WTC11 (cell line): Measurements from ENCODE around the gene IFRD1. TPM values are rescaled to one million over a fixed set of nuclear protein-coding genes. Genes with fewer than 3 reads are reported as not detected.

ENCODE experiments used
- ATAC-seq: fragments of 200-7000 bp; cut with Tn5 transposase; 2 replicates; pipeline ENCODE4 v1.10.0; 2021; ENCODE audit warnings: mild to moderate bottlenecking, moderate library complexity
- CTCF ChIA-PET: fragments of 300-600 bp; sonication (Branson Sonifier 250); formaldehyde crosslinking; loops from one replicate; lab custom pipeline; 2021; ENCODE audit warnings: antibody characterized with exemption; lab: Charles Lee
- POLR2A ChIA-PET: fragments of 350-600 bp; sonication (Branson Sonifier 250); formaldehyde crosslinking; loops from one replicate; lab custom pipeline; 2021; ENCODE audit warnings: antibody characterized with exemption; lab: Charles Lee
- DNase-seq: peaks from one replicate; pipeline ENCODE4 v3.0.0; 2021; ENCODE audit warnings: low spot score
- H3K27ac Mint-ChIP-seq: 2 replicates; pipeline ENCODE4 v1.8.0; 2021; ENCODE audit warnings: mixed read lengths
- H3K27me3 Mint-ChIP-seq: 2 replicates; pipeline ENCODE4 v1.8.0; 2021; ENCODE audit warnings: low read depth, mild to moderate bottlenecking, moderate library complexity, mixed read lengths
- H3K36me3 Mint-ChIP-seq: 2 replicates; pipeline ENCODE4 v1.8.0; 2021; ENCODE audit warnings: mixed read lengths
- H3K4me1 Mint-ChIP-seq: 2 replicates; pipeline ENCODE4 v1.8.0; 2022; ENCODE audit warnings: mixed read lengths
- H3K4me3 Mint-ChIP-seq: 2 replicates; pipeline ENCODE4 v1.8.0; 2021; ENCODE audit warnings: mild to moderate bottlenecking, moderate library complexity, mixed read lengths
- H3K9me3 Mint-ChIP-seq: 2 replicates; pipeline ENCODE4 v1.8.0; 2021; ENCODE audit warnings: mixed read lengths
- GABPB1 ChIP-seq: sonication (generic); formaldehyde crosslinking; IDR thresholded peaks from 2 replicates; pipeline ENCODE4 v1.8.1; 2023; ENCODE audit warnings: mild to moderate bottlenecking, missing genetic modification reagents
- GRHL2 ChIP-seq: fragments of 250-450 bp; sonication (Bioruptor Pico); IDR thresholded peaks from 2 replicates; pipeline ENCODE4 v1.8.0; 2022; ENCODE audit warnings: mild to moderate bottlenecking, moderate library complexity; ENCODE audit not compliant: insufficient replicate concordance, severe bottlenecking
- IRF2 ChIP-seq: sonication (generic); formaldehyde crosslinking; IDR thresholded peaks from 2 replicates; pipeline ENCODE4 v1.8.0; 2022; ENCODE audit warnings: low read depth, missing genetic modification reagents, borderline replicate concordance
- KAT7 ChIP-seq: sonication (generic); formaldehyde crosslinking; IDR thresholded peaks from 2 replicates; pipeline ENCODE4 v1.8.1; 2023; ENCODE audit warnings: missing genetic modification reagents, mild to moderate bottlenecking, borderline replicate concordance
- NFE2L1 ChIP-seq: sonication (generic); formaldehyde crosslinking; IDR thresholded peaks from 2 replicates; pipeline ENCODE4 v1.8.1; 2023; ENCODE audit warnings: missing genetic modification reagents
- RORB ChIP-seq: fragments of 250-450 bp; sonication (Bioruptor Pico); IDR thresholded peaks from 2 replicates; pipeline ENCODE4 v1.9.0; 2021; ENCODE audit warnings: mild to moderate bottlenecking
- SMAD3 ChIP-seq: sonication (generic); formaldehyde crosslinking; IDR thresholded peaks from 2 replicates; pipeline ENCODE4 v1.8.0; 2022; ENCODE audit warnings: missing genetic modification reagents, mild to moderate bottlenecking, borderline replicate concordance
- SMAD4 ChIP-seq: sonication (generic); formaldehyde crosslinking; IDR thresholded peaks from 2 replicates; pipeline ENCODE4 v1.8.0; 2022; ENCODE audit warnings: mild to moderate bottlenecking, missing genetic modification reagents
- SP1 ChIP-seq: sonication (generic); formaldehyde crosslinking; conservative IDR thresholded peaks from 2 replicates; pipeline ENCODE4 v1.8.1; 2022; ENCODE audit warnings: missing genetic modification reagents
- ZNF219 ChIP-seq: sonication (generic); formaldehyde crosslinking; IDR thresholded peaks from 2 replicates; pipeline ENCODE4 v1.8.0; 2023; ENCODE audit warnings: missing genetic modification reagents, mild to moderate bottlenecking, borderline replicate concordance
- ZNF317 ChIP-seq: sonication (generic); formaldehyde crosslinking; IDR thresholded peaks from 2 replicates; pipeline ENCODE4 v1.8.1; 2023; ENCODE audit warnings: low read depth, mild to moderate bottlenecking, moderate library complexity, missing genetic modification reagents, borderline replicate concordance
- total RNA-seq: library from RNA; stranded (reverse); gene quantifications from 3 replicates; pipeline ENCODE4 v1.2.3, GENCODE V29; 2021
- TF ChIP-seq, protein P1 (sequence below): sonication (generic); formaldehyde crosslinking; IDR thresholded peaks from 2 replicates; pipeline ENCODE4 v1.8.1; 2023; ENCODE audit warnings: mild to moderate bottlenecking, missing genetic modification reagents
- TF ChIP-seq, protein P2 (sequence below): sonication (generic); formaldehyde crosslinking; IDR thresholded peaks from 2 replicates; pipeline ENCODE4 v1.8.1; 2022; ENCODE audit warnings: low read depth, mild to moderate bottlenecking, moderate library complexity, missing genetic modification reagents, borderline replicate concordance
- TF ChIP-seq, protein P3 (sequence below): sonication (generic); formaldehyde crosslinking; IDR thresholded peaks from 2 replicates; pipeline ENCODE4 v1.8.1; 2023; ENCODE audit warnings: mild to moderate bottlenecking, missing genetic modification reagents
- TF ChIP-seq, protein P4 (sequence below): sonication (generic); formaldehyde crosslinking; IDR thresholded peaks from 2 replicates; pipeline ENCODE4 v1.8.0; 2022; ENCODE audit warnings: mild to moderate bottlenecking, missing genetic modification reagents
- TF ChIP-seq, protein P5 (sequence below): sonication (generic); formaldehyde crosslinking; conservative IDR thresholded peaks from 2 replicates; pipeline ENCODE4 v1.8.1; 2022; ENCODE audit warnings: mild to moderate bottlenecking, missing genetic modification reagents
- TF ChIP-seq, protein P6 (sequence below): sonication (generic); formaldehyde crosslinking; IDR thresholded peaks from 2 replicates; pipeline ENCODE4 v1.8.1; 2022; ENCODE audit warnings: missing genetic modification reagents, borderline replicate concordance
- TF ChIP-seq, protein P7 (sequence below): sonication (generic); formaldehyde crosslinking; conservative IDR thresholded peaks from 2 replicates; pipeline ENCODE4 v1.8.1; 2023; ENCODE audit warnings: mild to moderate bottlenecking, low read depth, missing genetic modification reagents, moderate library complexity

The IFRD1 gene
- total RNA-seq, 1 experiment from 2014 or later: 31.2 TPM

DNA sequence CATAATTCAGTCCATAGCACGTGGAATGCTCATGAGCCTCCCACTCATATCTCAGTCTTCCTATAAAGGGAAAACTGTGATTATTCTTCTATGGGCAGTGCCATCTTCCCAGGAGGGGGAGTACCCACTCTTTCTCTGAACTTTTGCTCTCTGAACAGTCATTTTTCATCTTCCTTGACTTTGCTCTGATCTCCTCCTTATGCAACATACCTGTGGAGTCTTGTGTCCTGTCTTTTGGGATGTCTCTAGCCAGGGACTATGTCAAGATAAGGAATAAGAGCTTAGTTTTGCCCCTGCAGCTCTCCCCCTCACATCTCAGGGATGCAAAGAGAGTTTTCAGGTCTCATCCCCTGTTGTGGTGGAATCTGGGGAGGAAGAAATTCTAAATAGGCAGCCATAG lies 58.1 kb downstream of the IFRD1 start:
- TF ChIP-seq KAT7 (CRISPR knock-in tag) (no peak), SMAD3 (CRISPR knock-in tag) (no peak), GRHL2 (CRISPR knock-in tag) (no peak), SMAD4 (CRISPR knock-in tag) (no peak), IRF2 (CRISPR knock-in tag) (no peak), NFE2L1 (CRISPR knock-in tag) (no peak), ZNF219 (CRISPR knock-in tag) (no peak), RORB (CRISPR knock-in tag) (no peak), ZNF317 (no peak), GABPB1 (CRISPR knock-in tag) (no peak), SP1 (CRISPR knock-in tag) (no peak)
- TF ChIP-seq, protein P1, sequence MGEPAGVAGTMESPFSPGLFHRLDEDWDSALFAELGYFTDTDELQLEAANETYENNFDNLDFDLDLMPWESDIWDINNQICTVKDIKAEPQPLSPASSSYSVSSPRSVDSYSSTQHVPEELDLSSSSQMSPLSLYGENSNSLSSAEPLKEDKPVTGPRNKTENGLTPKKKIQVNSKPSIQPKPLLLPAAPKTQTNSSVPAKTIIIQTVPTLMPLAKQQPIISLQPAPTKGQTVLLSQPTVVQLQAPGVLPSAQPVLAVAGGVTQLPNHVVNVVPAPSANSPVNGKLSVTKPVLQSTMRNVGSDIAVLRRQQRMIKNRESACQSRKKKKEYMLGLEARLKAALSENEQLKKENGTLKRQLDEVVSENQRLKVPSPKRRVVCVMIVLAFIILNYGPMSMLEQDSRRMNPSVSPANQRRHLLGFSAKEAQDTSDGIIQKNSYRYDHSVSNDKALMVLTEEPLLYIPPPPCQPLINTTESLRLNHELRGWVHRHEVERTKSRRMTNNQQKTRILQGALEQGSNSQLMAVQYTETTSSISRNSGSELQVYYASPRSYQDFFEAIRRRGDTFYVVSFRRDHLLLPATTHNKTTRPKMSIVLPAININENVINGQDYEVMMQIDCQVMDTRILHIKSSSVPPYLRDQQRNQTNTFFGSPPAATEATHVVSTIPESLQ (CRISPR knock-in tag): no peak
- TF ChIP-seq, protein P2, sequence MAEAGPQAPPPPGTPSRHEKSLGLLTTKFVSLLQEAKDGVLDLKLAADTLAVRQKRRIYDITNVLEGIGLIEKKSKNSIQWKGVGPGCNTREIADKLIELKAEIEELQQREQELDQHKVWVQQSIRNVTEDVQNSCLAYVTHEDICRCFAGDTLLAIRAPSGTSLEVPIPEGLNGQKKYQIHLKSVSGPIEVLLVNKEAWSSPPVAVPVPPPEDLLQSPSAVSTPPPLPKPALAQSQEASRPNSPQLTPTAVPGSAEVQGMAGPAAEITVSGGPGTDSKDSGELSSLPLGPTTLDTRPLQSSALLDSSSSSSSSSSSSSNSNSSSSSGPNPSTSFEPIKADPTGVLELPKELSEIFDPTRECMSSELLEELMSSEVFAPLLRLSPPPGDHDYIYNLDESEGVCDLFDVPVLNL: no peak
- TF ChIP-seq, protein P3, sequence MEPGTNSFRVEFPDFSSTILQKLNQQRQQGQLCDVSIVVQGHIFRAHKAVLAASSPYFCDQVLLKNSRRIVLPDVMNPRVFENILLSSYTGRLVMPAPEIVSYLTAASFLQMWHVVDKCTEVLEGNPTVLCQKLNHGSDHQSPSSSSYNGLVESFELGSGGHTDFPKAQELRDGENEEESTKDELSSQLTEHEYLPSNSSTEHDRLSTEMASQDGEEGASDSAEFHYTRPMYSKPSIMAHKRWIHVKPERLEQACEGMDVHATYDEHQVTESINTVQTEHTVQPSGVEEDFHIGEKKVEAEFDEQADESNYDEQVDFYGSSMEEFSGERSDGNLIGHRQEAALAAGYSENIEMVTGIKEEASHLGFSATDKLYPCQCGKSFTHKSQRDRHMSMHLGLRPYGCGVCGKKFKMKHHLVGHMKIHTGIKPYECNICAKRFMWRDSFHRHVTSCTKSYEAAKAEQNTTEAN: no peak
- TF ChIP-seq, protein P4, sequence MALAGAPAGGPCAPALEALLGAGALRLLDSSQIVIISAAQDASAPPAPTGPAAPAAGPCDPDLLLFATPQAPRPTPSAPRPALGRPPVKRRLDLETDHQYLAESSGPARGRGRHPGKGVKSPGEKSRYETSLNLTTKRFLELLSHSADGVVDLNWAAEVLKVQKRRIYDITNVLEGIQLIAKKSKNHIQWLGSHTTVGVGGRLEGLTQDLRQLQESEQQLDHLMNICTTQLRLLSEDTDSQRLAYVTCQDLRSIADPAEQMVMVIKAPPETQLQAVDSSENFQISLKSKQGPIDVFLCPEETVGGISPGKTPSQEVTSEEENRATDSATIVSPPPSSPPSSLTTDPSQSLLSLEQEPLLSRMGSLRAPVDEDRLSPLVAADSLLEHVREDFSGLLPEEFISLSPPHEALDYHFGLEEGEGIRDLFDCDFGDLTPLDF (CRISPR knock-in tag): no peak
- TF ChIP-seq, protein P5, sequence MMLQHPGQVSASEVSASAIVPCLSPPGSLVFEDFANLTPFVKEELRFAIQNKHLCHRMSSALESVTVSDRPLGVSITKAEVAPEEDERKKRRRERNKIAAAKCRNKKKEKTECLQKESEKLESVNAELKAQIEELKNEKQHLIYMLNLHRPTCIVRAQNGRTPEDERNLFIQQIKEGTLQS: no peak
- TF ChIP-seq, protein P6, sequence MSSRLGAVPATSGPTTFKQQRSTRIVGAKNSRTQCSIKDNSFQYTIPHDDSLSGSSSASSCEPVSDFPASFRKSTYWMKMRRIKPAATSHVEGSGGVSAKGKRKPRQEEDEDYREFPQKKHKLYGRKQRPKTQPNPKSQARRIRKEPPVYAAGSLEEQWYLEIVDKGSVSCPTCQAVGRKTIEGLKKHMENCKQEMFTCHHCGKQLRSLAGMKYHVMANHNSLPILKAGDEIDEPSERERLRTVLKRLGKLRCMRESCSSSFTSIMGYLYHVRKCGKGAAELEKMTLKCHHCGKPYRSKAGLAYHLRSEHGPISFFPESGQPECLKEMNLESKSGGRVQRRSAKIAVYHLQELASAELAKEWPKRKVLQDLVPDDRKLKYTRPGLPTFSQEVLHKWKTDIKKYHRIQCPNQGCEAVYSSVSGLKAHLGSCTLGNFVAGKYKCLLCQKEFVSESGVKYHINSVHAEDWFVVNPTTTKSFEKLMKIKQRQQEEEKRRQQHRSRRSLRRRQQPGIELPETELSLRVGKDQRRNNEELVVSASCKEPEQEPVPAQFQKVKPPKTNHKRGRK: no peak
- TF ChIP-seq, protein P7, sequence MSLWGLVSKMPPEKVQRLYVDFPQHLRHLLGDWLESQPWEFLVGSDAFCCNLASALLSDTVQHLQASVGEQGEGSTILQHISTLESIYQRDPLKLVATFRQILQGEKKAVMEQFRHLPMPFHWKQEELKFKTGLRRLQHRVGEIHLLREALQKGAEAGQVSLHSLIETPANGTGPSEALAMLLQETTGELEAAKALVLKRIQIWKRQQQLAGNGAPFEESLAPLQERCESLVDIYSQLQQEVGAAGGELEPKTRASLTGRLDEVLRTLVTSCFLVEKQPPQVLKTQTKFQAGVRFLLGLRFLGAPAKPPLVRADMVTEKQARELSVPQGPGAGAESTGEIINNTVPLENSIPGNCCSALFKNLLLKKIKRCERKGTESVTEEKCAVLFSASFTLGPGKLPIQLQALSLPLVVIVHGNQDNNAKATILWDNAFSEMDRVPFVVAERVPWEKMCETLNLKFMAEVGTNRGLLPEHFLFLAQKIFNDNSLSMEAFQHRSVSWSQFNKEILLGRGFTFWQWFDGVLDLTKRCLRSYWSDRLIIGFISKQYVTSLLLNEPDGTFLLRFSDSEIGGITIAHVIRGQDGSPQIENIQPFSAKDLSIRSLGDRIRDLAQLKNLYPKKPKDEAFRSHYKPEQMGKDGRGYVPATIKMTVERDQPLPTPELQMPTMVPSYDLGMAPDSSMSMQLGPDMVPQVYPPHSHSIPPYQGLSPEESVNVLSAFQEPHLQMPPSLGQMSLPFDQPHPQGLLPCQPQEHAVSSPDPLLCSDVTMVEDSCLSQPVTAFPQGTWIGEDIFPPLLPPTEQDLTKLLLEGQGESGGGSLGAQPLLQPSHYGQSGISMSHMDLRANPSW (CRISPR knock-in tag): no peak
- POLR2A ChIA-PET: no interaction called here

More for the DNA sequence above, 58.1 kb downstream of the IFRD1 start:
- H3K4me1 Mint-ChIP-seq: no peaks in the 10 kb centered on the region
- CTCF ChIA-PET: no interaction called here
- no peaks in the 10 kb centered on the region for H3K27me3 Mint-ChIP-seq
- H3K4me3 Mint-ChIP-seq: no peak overlapping the region
- no peaks in the 10 kb centered on the region for H3K36me3 Mint-ChIP-seq
- ATAC-seq (no peak), DNase-seq (no peak)
- no peak overlapping the region for H3K27ac Mint-ChIP-seq
- H3K9me3 Mint-ChIP-seq: no peaks in the 10 kb centered on the region
